ENCODE data around the gene PCSK5. TPM values are rescaled to one million over a fixed set of nuclear protein-coding genes. Genes with fewer than 3 reads are reported as not detected.

PCSK5 gene
- total and polyA plus RNA-seq, 2 donors (not counting 3 experiments of a cell fraction or from before 2014, with no cell fraction given): 2.6 to 4.8 TPM

GRCh38 chr9:75918154-75918553 is 27.7 kb downstream of the PCSK5 start:
- no peaks in the 10 kb centered on the region for H3K27me3 ChIP-seq (ENCODE audit: control insufficient read depth in 2 of 2, insufficient read depth in 2 of 2, low read length in 2 of 2)
- no peak overlapping the region for H3K9ac ChIP-seq (replicated peaks; ENCODE audit: extremely low read depth, insufficient read depth, low read length)
- intact Hi-C loops (cut with micrococcal nuclease): no loop called here
- CTCF ChIA-PET: no interaction called here
- POLR2A ChIA-PET: no interaction called here
- H3K4me1 ChIP-seq (ENCODE audit: control insufficient read depth, extremely low read depth, insufficient read depth, low read length): no peaks in the 10 kb centered on the region
- no peak overlapping the region for H3K4me2 ChIP-seq (ENCODE audit: insufficient read depth, low read length)
- H3K4me3 ChIP-seq (replicated peaks in 1 of 3; ENCODE audit: insufficient read depth in 1 of 3, low read depth in 1 of 3, low read length in 3 of 3): no peak overlapping the region
- H3K79me2 ChIP-seq (ENCODE audit: control insufficient read depth, insufficient read depth, low read length): no peaks in the 10 kb centered on the region
- no peak overlapping the region for H2AFZ ChIP-seq (ENCODE audit: low read depth, low read length)
- no peak for TF ChIP-seq GATA2 (IDR thresholded peaks at IDR 0.05; ENCODE audit: insufficient read depth, insufficient read length, low read depth, low read length)
- TF ChIP-seq MYC (IDR thresholded peaks at IDR 0.05; ENCODE audit: low read depth, low read length): no peak
- no peak for TF ChIP-seq JUN (IDR thresholded peaks at IDR 0.05; ENCODE audit: borderline replicate concordance, insufficient read depth, insufficient read length, low read depth)
- TF ChIP-seq POLR2A (IDR thresholded peaks at IDR 0.05; ENCODE audit: low read depth, low read length): no peak
- no peak for TF ChIP-seq FOS (IDR thresholded peaks at IDR 0.05; ENCODE audit: borderline replicate concordance, insufficient read depth, low read length)
- TF ChIP-seq EZH2 (IDR thresholded peaks at IDR 0.05; ENCODE audit: borderline replicate concordance, low read depth, low read length, severe bottlenecking): no peak
- TF ChIP-seq CTCF (IDR thresholded peaks at IDR 0.05; ENCODE audit: extremely low read depth in 1 of 2, insufficient read depth in 1 of 2, low read depth in 1 of 2, low read length in 2 of 2): no peak
- no peak for TF ChIP-seq POLR2AphosphoS5 (IDR thresholded peaks at IDR 0.05; ENCODE audit: insufficient read depth, low read depth, low read length)
- TF ChIP-seq, protein P1, sequence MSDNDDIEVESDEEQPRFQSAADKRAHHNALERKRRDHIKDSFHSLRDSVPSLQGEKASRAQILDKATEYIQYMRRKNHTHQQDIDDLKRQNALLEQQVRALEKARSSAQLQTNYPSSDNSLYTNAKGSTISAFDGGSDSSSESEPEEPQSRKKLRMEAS (IDR thresholded peaks at IDR 0.05; ENCODE audit: insufficient read depth, insufficient read length): no peak
- no peaks in the 10 kb centered on the region for H3K36me3 ChIP-seq (ENCODE audit: control insufficient read depth in 2 of 2, extremely low read depth in 1 of 2, insufficient read depth in 2 of 2, low read length in 2 of 2)
- BruUV-seq (replicated peaks): no TSS peak
- no peaks in the 10 kb centered on the region for H3K9me3 ChIP-seq (replicated peaks; ENCODE audit: control insufficient read depth, insufficient read depth, low read length)
- H3K9me1 ChIP-seq (replicated peaks; ENCODE audit: control insufficient read depth, extremely low read depth, insufficient read depth, low read length): no peaks in the 10 kb centered on the region
- FAIRE-seq (no peak), DNase-seq (ENCODE audit: low read depth, low spot score) (no peak)
- H4K20me1 ChIP-seq (replicated peaks; ENCODE audit: control insufficient read depth, extremely low read depth, insufficient read depth, low read length): no peaks in the 10 kb centered on the region
- H3K27ac ChIP-seq (ENCODE audit: insufficient read depth, low read depth, low read length): no peak overlapping the region
- dilution Hi-C loops (cut with MboI; ENCODE audit: extremely low pct_ligation_motif_present, low sequenced_read_pairs): no loop called here
